HG03354 (cell line): ENCODE measurements around the gene RRP1.
A peak's percentile ranks its signal among the peaks of the same experiment; 100 is the strongest.

Experiments
- ATAC-seq: cut with Tn5 transposase; IDR thresholded peaks from one replicate; pipeline ENCODE4 v1.9.1; 2021; ENCODE audit warnings: mild to moderate bottlenecking; ENCODE audit not compliant: unreplicated experiment, poor library complexity, severe bottlenecking

RRP1 gene

DNA sequence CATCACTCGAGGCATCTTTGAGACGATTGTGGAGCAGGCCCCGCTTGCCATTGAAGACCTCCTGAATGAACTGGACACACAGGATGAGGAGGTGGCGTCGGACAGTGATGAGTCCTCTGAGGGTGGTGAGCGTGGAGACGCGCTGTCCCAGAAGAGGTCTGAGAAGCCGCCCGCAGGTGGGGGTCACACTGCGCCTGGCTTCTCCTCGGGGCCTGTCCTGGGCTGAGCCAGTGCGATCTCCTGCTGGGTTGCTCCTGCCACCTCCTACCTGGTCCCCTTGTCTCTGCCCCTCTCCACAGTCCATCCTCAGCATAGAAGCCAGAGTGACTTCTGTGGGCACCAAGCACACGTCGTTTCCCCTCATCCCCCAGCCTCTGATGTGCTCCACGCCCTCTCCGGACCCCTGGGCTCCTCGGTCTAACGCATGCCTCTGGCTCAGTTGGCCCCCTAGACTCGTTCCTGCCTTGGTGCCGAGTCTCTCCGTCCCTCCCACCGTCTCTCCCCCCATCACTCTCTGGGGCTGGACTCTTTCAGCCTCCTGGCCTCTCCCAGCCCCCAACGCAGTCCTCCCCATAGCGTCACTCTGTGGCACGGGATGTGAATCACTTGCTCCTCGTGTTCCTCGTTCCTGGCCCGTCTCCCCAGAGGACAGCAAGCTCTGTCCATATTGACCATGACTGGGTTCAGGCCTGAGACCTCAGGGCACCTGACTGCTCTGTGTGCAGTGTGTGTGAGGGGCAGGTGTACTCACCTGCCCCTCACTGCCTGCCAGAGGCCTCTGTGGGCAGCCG is 8.7 kb downstream of the RRP1 start:
- ATAC-seq = no peak

DNA sequence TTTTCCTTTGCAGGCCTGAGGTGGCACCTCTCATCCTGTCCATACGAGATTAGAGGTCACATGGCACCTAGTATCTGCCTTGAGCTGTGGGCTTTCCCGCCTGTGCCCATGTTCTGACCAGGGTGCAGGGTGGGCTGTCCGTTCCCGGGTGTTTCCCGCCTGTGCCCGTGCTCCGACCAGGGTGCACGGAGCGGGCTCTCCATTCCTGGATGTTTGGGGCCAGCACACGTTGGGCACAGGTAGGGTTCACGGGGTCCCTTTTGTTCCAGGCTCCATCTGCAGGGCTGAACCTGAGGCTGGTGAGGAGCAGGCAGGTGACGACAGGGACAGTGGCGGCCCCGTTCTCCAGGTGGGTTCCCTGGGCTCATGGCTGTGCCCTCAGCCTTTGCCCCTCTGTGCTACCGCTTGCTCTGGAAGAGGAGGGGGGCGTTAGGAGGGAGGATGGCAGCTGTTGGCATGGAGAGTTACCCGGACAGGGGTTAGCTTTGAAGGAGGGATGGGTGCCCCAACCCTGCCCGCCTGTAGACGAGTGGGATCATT is 10.0 kb downstream of the RRP1 start:
- no peak for ATAC-seq

DNA sequence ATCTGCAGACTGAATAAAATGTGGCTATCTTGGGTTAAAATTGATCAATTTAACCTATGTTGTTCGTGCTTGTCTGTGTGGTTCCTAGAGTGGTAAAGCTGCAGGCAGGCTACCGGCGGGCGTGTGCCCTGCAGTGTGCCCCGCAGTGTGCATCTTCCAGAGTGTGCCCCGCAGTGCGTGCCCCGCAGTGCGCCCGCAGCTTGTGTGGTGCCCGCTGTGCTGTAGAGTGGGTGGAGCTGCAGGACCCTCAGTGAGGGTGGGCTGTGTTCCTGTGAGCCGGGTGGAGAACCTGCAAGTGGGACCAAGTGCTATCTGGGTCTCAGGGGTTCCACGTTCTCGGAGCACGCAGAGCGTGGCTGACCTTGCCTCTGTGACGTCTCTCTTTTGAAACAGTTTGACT is 10.7 kb downstream of the RRP1 start:
- ATAC-seq = no peak

DNA sequence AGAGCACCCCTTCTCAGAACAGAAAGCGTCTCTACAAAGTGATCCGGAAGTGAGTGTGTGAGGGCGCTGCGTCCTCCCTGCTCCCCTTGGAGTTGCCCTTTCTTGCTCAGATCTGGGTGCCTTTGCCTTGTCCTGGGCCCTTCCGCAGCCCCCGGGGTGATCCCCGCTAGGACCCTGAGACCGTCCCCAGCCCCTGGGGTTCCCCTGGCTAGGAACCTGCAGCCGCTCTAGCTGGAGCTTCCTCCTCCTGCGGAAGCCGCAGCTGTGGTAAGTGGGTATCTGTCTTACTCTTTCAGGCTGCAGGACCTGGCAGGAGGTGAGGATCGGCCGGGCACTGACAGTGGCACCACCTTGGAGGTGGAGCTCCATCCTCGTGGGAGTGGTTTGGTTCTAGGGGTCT is 11.2 kb downstream of the RRP1 start:
- ATAC-seq = no peak

DNA sequence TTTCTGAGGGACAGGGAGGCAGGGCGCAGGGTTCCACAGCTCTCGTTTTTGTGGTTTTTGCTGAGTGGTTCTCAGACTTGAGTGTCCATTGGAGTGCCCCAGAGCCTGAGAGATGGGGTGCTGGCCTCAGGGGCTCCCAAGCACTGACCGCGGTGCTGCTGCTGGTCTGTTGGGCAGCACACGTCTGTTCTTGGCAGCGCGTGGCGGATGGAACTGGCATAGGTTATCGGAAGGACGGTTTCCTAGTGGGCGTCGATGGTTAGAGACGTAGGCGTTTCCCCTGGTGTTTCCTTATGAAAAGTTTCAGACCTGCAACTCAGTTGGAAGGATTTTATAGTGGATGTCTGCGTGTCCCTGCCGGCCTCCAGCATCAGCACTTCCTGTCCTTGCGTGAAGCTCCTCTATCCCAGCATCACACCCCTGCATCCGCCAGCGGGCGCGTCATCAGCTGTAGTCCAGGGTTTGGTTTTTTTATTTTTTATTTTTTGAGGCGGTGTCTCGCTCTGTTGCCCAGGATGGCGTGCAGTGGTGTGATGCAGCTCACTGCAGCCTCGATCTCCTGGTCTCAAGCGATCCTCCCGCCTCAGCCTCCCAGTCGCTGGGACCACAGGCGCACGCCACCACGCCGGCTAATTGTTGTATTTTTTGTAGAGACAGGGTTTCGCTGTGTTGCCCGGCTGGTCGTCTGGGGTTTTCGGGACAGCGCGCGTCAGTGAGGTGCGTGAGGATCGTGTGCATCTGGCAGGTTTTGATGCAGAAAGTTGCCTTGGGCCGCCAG is 11.8 kb downstream of the RRP1 start:
- no peak for ATAC-seq

DNA sequence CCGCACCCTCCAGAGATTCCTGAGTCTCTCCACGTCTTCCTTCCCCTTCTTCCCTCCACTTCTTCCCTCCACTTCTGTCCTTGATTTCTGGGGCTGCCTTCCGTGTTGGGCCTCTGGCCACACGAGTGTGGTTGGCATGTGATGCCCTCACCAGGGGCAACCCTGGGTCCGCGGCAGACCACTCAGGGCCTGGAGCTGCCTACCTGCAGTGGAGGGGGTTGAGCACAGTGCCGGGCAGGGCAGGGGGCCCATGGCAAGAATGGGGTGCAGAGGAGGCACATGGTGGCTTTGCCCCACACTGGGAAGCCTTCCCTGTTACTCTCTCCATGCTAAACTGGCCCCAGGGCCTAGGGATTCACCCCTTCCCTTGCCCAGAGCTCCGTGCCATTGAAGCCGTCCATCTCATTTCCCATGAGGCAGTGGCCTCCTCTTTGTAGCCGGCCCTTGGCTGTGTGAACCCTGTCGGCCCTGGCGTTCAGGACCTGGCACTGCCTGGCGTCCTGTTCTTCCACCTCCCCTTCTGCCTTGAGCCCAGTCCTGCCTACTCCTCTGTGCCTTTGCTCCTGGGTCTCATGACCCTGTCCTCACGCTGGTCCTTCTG is 13.4 kb downstream of the RRP1 start:
- ATAC-seq = no peak

DNA sequence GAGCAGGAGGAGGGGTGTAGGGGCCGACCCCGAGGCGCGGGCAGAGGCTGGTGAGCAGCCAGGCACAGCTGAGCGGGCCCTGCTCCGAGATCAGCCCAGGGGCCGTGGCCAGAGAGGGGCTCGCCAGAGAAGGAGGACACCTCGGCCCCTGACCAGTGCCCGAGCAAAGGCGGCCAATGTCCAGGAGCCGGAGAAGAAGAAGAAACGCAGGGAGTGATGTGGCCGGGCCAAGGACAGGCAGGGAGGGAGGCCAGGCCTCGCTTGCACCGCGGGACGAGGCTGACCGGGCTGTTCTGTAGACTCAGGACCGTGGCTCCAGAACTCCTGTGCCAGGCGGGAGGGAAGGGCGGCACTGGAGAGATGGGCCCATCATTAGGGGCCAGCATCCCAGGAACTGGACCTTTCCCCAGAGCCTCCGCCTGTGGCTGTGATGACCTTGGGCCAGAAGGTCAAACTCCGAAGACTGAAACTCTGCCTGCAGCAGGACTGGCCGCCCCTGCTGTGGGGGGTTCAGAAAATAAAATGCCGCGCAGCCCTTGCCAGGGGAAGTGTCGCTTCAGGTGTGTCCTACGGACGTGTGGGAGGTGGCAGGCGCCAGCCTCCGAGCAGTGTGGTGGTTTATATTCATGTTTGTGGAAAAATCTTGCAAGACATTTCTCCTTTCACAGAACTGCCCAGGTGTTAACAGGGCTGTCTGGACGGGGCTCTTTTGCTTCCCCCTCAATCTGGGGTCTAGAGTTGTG is 14.4 kb downstream of the RRP1 start:
- ATAC-seq = no peak

DNA sequence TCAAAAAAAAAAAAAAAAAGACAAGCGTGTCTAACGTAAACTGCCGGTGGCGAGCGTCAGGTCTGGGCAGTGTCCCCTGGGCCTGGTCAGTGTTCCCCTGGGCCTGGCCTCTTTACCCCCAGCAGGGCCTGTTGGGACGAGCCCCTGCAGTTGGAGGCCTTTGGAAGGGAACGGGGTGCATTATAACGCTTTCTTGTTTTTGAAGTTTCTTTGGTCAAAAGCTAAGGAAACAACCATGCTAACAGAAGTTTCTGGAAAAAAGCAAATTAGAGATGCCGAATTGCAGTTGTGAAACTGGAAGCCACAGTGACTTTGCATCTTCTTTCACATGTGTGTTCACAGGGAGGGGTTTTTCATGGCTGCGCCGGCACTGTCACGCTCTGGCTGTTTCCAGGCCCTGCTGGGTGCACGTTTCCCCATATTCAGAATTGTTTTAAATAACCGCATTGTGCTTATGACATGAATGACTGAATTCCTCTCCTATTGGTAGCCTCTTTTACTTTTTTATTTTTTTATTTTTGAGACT is 16.0 kb downstream of the RRP1 start:
- ATAC-seq = peak; percentile 89

DNA sequence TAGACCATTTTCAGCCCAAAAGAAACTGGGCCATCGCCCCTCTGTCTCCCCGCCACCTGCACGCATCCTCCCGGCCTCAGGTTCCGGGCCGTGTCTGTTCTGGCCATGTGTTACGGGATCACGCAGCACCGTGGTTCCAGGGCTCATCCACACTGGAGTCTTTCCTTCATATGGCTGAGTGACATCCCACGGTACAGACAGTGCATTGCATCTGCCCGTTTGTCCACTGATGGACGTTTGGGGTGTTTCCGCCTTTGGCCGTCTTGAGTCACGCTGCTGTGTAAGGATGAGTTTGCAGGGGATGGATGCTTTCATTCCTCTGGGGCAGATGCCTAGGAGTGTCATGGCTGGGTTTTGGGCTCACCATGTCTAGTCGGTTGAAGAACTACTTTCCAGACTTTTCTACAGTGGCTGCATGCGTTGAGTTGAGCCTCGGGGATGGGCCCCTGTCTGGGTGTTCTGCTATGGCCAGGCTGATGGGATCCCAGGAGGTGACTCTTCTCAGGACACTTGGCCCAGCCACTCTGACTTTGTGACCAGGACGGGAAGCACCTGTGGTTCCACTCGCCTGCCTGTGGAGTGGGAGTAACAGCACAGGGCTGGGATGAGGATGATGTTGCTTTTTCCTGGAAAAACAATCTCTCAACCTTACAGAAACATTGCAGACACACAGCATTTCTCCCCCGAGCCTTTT is 16.8 kb downstream of the RRP1 start:
- ATAC-seq = no peak

DNA sequence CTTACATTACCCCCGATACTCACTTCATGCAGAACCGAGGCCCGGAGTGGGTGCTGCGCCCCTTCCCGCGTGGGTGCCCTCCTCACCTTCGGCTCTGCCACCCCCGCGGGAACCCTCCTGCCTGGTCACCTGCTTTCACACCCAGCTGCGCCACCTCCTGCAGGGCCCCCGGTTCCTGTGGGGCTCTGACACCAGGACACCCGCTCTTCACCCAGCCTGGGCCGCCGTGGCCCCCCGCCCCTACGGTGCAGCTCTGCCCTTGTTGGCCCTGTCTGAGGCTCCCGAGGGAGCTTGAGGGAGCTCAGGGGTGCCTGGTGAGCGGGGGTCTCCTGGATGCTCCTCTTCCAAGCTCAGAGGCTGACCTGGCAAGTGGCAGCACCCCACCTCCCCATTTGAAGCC is 19.0 kb downstream of the RRP1 start:
- no peak for ATAC-seq

DNA sequence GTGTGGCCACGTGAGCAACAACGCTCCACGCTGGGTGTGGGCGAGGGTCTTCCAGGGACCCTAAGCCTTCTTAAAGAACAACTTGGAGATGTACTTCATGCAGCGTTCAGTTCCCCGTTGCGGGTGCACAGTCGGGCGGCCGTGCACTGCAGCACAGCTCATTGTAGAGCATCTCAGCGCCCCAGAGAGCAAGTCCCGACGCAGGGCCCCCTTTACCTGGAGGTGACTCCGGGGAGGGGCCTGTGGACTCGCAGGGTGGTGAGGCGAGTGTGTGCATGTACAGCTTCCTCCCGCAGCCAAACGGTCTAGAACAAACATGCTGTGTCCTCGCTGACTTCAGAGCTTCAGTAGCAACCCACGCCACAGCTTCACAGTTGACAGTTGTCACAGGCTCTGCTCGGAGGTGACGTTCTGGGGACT is 19.5 kb downstream of the RRP1 start:
- no peak for ATAC-seq

DNA sequence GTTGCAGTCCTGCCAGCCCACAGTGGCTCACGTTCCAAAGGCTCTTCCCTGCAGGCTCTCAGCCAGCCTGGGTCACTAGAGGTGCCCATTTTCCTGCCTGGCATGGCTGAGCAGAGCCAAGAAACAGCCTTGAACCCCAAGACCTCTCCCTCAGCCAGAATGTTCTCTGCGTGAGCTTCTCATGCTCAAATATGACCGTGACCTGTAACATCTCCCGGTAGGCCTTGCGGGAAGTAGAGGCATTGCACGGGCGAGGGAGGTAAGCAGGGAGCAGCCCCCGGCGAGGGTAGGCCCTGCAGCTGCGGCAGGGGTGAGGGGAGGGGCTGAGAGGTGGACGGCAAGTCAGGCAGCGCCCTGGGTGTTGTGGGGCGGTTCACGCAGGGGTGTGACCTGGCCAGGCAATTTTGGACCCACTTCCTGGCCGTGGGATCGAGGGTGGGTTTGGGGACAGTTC is 20.0 kb downstream of the RRP1 start:
- no peak for ATAC-seq

DNA sequence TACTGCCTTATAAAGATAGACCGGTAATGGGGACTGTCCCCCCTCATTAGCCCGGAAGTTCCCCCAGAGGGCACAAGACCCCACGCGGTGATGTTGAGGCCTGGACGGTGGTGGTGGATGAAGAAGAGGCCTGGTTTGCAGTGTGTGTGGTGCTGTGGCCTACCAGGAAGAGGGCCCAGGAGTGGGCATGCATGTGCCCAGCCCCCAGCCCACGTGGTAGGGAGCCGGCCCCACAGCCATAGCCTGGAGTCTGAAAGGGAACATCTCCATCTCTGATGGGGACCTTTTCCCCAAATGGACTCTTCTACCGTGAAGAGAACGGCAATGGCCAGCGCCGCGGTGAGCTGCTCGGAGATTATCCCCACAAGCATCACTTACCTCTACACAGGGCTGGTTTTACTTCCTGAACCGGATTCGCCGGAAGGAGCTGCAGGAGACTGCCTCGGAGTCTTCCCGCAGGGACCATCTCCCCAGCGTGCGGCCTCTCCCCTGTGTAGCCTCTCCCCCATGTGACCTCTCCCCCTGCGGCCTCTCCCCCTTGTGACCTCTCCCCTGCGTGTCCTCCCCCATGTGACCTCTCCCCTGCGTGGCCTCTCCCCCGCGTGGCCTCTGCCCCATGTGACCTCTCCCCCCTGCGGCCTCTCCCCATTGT is 20.6 kb downstream of the RRP1 start:
- ATAC-seq = no peak

DNA sequence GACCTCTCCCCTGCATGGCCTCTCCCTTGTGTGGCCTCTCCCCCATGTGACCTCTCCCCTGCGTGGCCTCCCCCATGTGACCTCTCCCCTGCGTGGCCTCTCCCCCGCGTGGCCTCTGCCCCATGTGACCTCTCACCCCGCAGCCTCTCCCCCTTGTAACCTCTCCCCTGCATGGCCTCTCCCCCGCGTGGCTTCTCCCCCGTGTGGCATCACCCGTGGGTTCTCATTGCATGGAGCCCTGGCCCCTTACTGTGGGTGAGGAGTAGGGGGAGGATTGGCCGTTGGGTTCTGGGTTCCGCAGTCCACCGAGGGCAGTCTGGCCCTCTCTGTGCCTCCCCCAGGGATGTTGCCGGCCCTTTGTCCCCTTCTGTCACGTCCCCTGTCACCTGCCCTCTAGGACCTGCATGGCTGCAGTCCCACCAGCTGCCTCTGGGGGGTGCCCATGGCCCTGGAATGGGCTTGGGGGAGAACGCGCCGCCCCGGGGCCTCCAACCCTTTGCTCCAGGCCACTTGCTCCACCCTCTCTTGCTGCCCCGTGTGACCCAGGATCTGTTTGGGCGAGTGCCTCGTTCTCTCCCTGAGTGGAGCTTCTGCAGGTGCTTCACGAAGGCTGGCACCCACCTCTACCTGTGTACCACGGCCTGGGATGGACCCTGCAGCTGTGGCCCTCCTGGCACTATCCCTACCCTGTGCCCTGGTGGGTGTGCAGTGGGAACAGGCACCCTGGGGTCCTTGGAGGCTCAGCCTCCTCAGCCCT is 21.3 kb downstream of the RRP1 start:
- peak; percentile 77 for ATAC-seq

DNA sequence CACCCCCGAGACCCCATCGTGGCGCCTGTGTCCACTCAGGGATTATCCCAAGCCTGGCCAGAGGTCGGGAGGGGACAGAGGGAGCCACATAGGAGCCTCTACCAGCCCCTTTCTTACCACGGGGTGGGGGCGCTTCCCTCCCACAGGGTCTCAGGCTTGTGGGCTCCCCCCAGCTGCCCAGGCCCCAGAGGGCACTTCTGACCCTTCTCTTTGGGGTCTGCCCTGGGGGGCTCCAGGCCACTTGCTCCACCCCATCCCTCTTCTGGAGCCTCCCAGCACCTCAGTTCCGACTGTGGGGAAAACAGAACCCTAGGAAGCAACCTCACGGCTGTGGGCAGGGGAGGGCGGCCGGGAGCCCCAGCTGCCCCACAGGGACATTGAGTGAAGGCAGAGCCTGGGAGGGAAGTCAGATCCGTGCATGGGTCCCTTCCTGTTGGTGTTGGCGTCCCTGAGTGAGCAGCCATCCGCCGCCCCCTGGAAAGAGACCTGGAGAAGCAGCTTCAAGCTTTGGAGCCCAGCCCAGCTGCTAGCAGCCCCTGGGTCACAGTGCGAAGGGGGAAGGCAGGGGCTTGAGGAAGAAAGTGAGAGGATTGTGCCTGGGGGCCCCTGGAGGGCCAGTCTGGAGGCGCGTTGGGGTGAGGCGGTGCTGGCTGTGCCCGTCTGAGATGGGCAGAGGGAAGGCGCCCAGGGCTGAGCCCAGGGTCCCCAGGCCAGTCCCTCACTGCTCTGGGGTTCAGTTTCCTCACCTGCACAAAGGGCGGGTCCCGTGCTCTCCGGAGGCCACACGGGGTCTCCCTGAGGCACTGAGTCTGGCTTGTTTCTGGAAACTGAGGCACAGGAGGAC is 22.1 kb downstream of the RRP1 start:
- ATAC-seq = no peak

DNA sequence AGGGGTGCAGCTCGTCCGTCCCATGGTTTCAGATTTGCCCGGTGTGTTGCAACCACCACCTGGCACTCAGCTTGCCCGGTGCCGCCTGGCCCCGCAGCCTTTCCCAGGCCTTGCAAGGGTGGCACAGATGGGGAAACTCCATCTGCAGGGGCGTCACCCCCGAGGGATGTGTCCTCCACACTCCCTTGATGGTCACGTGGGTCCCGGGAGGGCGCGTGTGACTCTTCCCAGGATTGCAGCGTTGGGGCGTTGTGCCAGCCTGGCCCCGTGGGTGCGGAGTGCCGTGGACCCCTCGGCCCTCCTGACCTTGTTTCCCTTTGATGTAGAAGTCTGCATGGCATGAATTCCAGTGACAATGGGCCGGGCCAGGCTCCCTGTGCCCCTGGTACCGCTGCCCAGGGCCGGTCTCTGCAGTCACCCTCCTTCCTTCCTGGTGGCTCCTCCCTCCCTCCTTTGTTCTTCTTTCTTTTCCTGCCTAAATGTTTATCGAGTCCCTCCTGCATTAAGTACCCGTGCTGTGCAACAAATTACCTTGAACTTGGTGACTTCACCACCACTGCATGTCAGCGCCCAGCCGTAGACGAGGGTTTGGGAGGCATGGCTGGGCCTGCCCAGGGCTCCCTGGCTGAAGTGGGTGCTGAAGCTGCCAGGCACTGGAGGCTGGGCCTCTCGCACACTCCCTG is 22.9 kb downstream of the RRP1 start:
- no peak for ATAC-seq
